HepG2 (cell line): ENCODE measurements around the gene ANO9. TPM values are rescaled to one million over a fixed set of nuclear protein-coding genes. Genes with fewer than 3 reads are reported as not detected.

ENCODE experiments used
- HOMEZ ChIP-seq: IDR thresholded peaks from 2 replicates; pipeline ENCODE4 v1.6.1; 2016; ENCODE audit warnings: low read depth
- HOXA7 ChIP-seq: sonication (generic); formaldehyde crosslinking; IDR thresholded peaks from 2 replicates; pipeline ENCODE4 v1.8.1; 2022; ENCODE audit warnings: mild to moderate bottlenecking, missing genetic modification reagents, moderate library complexity
- MAFG ChIP-seq: sonication (generic); formaldehyde crosslinking; IDR thresholded peaks from 2 replicates; pipeline ENCODE4 v1.5.1; 2020; ENCODE audit warnings: mild to moderate bottlenecking, missing genetic modification reagents
- MLXIP ChIP-seq: sonication (generic); formaldehyde crosslinking; IDR thresholded peaks from 2 replicates; pipeline ENCODE4 v1.9.0; 2021; ENCODE audit warnings: missing genetic modification reagents, borderline replicate concordance
- NR2F1 ChIP-seq, 2 experiments: fragments of 450-650 bp in 1 of 2; formaldehyde crosslinking in 1 of 2; IDR thresholded peaks; 2 replicates each; pipeline versions ENCODE4 v1.5.0 to v1.6.1; 2016 to 2020; ENCODE audit warnings: mild to moderate bottlenecking in 1 of 2, missing compliant biosample characterization in 1 of 2, missing genetic modification reagents in 1 of 2, moderate library complexity in 1 of 2
- PRDM10 ChIP-seq: sonication (generic); formaldehyde crosslinking; IDR thresholded peaks from 2 replicates; pipeline ENCODE4 v1.4.0; 2020; ENCODE audit warnings: low read depth, missing genetic modification reagents
- PREB ChIP-seq: sonication (generic); formaldehyde crosslinking; IDR thresholded peaks from 2 replicates; pipeline ENCODE4 v1.4.0; 2020; ENCODE audit warnings: missing genetic modification reagents
- RXRB ChIP-seq: IDR thresholded peaks from 2 replicates; pipeline ENCODE4 v1.6.1; 2016; ENCODE audit warnings: borderline replicate concordance, missing genetic modification reagents, missing compliant biosample characterization
- SOX5 ChIP-seq: IDR thresholded peaks from 2 replicates; pipeline ENCODE4 v1.6.1; 2016; ENCODE audit warnings: borderline replicate concordance
- YEATS4 ChIP-seq: sonication (generic); formaldehyde crosslinking; IDR thresholded peaks from 2 replicates; pipeline ENCODE4 v1.4.0; 2020; ENCODE audit warnings: missing genetic modification reagents, borderline replicate concordance
- ZBTB25 ChIP-seq: IDR thresholded peaks from 2 replicates; pipeline ENCODE4 v1.6.1; 2018; ENCODE audit warnings: missing genetic modification reagents
- ZNF281 ChIP-seq: sonication (generic); formaldehyde crosslinking; IDR thresholded peaks from 2 replicates; pipeline ENCODE4 v1.4.0; 2020; ENCODE audit warnings: missing genetic modification reagents, borderline replicate concordance
- polyA plus RNA-seq, 8 experiments: library from polyadenylated mRNA; depleted of rRNA in 3 of 8; stranded (reverse) in 7 of 8; unstranded in 1 of 8; fragments of >200 nt; fragmentation: Illumina TruSeq in 4 of 8; extraction: Trizol in 4 of 8; gene quantifications; 2 replicates each; pipeline versions ENCODE4 v1.2.1 to v1.2.3, GENCODE V29; 2011 to 2016; ENCODE audit warnings: low read depth in 4 of 8, missing spikeins in 1 of 8, mixed read lengths in 1 of 8; ENCODE audit not compliant: insufficient read depth in 1 of 8
- total RNA-seq, 5 experiments: library from RNA; depleted of rRNA; stranded (reverse); fragments of >200 nt; fragmentation: Illumina TruSeq; extraction: Trizol; gene quantifications; 2 replicates each; pipeline ENCODE4 v1.2.3, GENCODE V29; 2016; ENCODE audit warnings: low read depth in 1 of 5

ANO9 gene
- total and polyA plus RNA-seq, 2 of the 13 experiments (the other 11 are each of a cell fraction or from before 2014, with no cell fraction given) = 8.9 to 14.3 TPM

- no peak for TF ChIP-seq ZBTB25
- peak; percentile 77; the same call in 1 of the 2 replicates for TF ChIP-seq YEATS4 (CRISPR knock-in tag)
- TF ChIP-seq PREB (CRISPR knock-in tag) = no peak
- no peak for TF ChIP-seq SOX5 (CRISPR knock-in tag)
- TF ChIP-seq ZNF281 (CRISPR knock-in tag) = no peak
- TF ChIP-seq NR2F1 (CRISPR knock-in tag; IDR thresholded peaks at IDR 0.05) = peak; percentile 8 to 60; a peak in 2 of 4 replicates
- no peak for TF ChIP-seq HOXA7
- TF ChIP-seq MAFG (CRISPR knock-in tag) = no peak
- no peak for TF ChIP-seq MLXIP (CRISPR knock-in tag)
- no peak for TF ChIP-seq HOMEZ (CRISPR knock-in tag)
- no peak for TF ChIP-seq PRDM10 (CRISPR knock-in tag)
- TF ChIP-seq RXRB (CRISPR knock-in tag) = 0 out of 2 replicates have a peak, but pooled peaks have one; percentile 17
These were observed 47.6 kb downstream of the ANO9 start, which contains the start of gene PKP3 (continued) for GRCh38 chr11:394034-394857.
